ENCODE results near the gene EYA4.
"Not testable (repeated sequence)": the region's sequence is repeated elsewhere in the genome, so short reads cannot be mapped to it uniquely, and the experiment has no call there.

Gene EYA4

GRCh38 chr6:133352046-133352445 is 110.9 kb downstream of the EYA4 start:
- DNase-seq (ENCODE audit: low spot score): no peak

GRCh38 chr6:133353061-133353460 is 111.9 kb downstream of the EYA4 start:
- no peak for DNase-seq (ENCODE audit: low spot score)

- no peak for DNase-seq (ENCODE audit: low spot score)
Observed at GRCh38 chr6:133355922-133356321, 114.8 kb downstream of the EYA4 start.

GRCh38 chr6:133358574-133359150 is 117.5 kb downstream of the EYA4 start:
- no peak for DNase-seq (ENCODE audit: low spot score)

GRCh38 chr6:133359256-133359655 is 118.1 kb downstream of the EYA4 start:
- DNase-seq (ENCODE audit: low spot score): no peak

- no peak for DNase-seq (ENCODE audit: low spot score)
Observed at GRCh38 chr6:133359760-133360159, 118.6 kb downstream of the EYA4 start.

- DNase-seq (ENCODE audit: low spot score): no peak
Observed at GRCh38 chr6:133360194-133360593, 119.0 kb downstream of the EYA4 start.

- no peak for DNase-seq (ENCODE audit: low spot score)
Observed at GRCh38 chr6:133362813-133363212, 121.7 kb downstream of the EYA4 start.

GRCh38 chr6:133368664-133369063 is 127.5 kb downstream of the EYA4 start:
- DNase-seq (ENCODE audit: low spot score): no peak

- no peak for DNase-seq (ENCODE audit: low spot score)
Observed at GRCh38 chr6:133369773-133370272, 128.7 kb downstream of the EYA4 start.

- no peak for DNase-seq (ENCODE audit: low spot score)
Observed at GRCh38 chr6:133376743-133377142, 135.6 kb downstream of the EYA4 start.

- no peak for DNase-seq (ENCODE audit: low spot score)
Observed at GRCh38 chr6:133377219-133377618, 136.1 kb downstream of the EYA4 start.

- no peak for DNase-seq (ENCODE audit: low spot score)
Observed at GRCh38 chr6:133380047-133380446, 138.9 kb downstream of the EYA4 start.

- no peak for DNase-seq (ENCODE audit: low spot score)
Observed at GRCh38 chr6:133380723-133381122, 139.6 kb downstream of the EYA4 start.

- no peak for DNase-seq (ENCODE audit: low spot score)
Observed at GRCh38 chr6:133388731-133389130, 147.6 kb downstream of the EYA4 start.

- DNase-seq (ENCODE audit: low spot score): no peak
Observed at GRCh38 chr6:133390168-133390567, 149.0 kb downstream of the EYA4 start.

GRCh38 chr6:133392015-133392414 is 150.9 kb downstream of the EYA4 start:
- no peak for DNase-seq (ENCODE audit: low spot score)

GRCh38 chr6:133392641-133393040 is 151.5 kb downstream of the EYA4 start:
- DNase-seq (ENCODE audit: low spot score): no peak

- DNase-seq (ENCODE audit: low spot score): no peak
Observed at GRCh38 chr6:133393891-133394290, 152.7 kb downstream of the EYA4 start.

GRCh38 chr6:133394630-133395029 is 153.5 kb downstream of the EYA4 start:
- no peak for DNase-seq (ENCODE audit: low spot score)

GRCh38 chr6:133396233-133396983 is 155.3 kb downstream of the EYA4 start:
- no peak for DNase-seq (ENCODE audit: low spot score)

- DNase-seq (ENCODE audit: low spot score): no peak
Observed at GRCh38 chr6:133396984-133397348, 155.8 kb downstream of the EYA4 start.

GRCh38 chr6:133397601-133398000 is 156.4 kb downstream of the EYA4 start:
- DNase-seq (ENCODE audit: low spot score): not testable (repeated sequence)

- no peak for DNase-seq (ENCODE audit: low spot score)
Observed at GRCh38 chr6:133399426-133399825, 158.3 kb downstream of the EYA4 start.
